Right lobe of liver (tissue), 6 donors: ENCODE results near the gene TLNRD1. TPM values are rescaled to one million over a fixed set of nuclear protein-coding genes. Genes with fewer than 3 reads are reported as not detected.

Experiments
- ATAC-seq, 4 donors: fragments of 200-7000 bp; cut with Tn5 transposase; one replicate each; pipeline ENCODE4 v1.9.1; 2020; ENCODE audit warnings: mild to moderate bottlenecking in 4 of 4, moderate library complexity in 4 of 4
- DNase-seq, 3 donors: peaks; one replicate each; pipeline ENCODE4 v3.0.0-alpha.2; 2020
- H3K27ac ChIP-seq, 3 donors: fragments of 200-600 bp; one replicate each; pipeline ENCODE4 v1.8.0; 2022
- H3K27me3 ChIP-seq, 2 donors: fragments of 200-600 bp; one replicate each; pipeline ENCODE4 v1.8.0; 2022
- H3K36me3 ChIP-seq, 4 donors: fragments of 200-600 bp; sonication (generic) in 1 of 4; one replicate each; pipeline versions ENCODE4 v1.5.1 to v1.8.0; 2017 to 2022; ENCODE audit warnings: control low read depth in 1 of 4
- H3K4me1 ChIP-seq, 4 donors: fragments of 200-600 bp; sonication (generic) in 1 of 4; one replicate each; pipeline versions ENCODE4 v1.5.1 to v1.8.0; 2017 to 2022; ENCODE audit warnings: control low read depth in 1 of 4
- H3K4me3 ChIP-seq, 3 donors: fragments of 200-600 bp; one replicate each; pipeline ENCODE4 v1.8.0; 2022
- H3K9me3 ChIP-seq, 4 donors: fragments of 200-600 bp; sonication (generic) in 1 of 4; one replicate each; pipeline versions ENCODE4 v1.5.1 to v1.8.0; 2017 to 2022; ENCODE audit warnings: control low read depth in 1 of 4
- CTCF ChIP-seq, 4 donors: fragments of 200-600 bp in 3 of 4; fragments of 450-650 bp in 1 of 4; IDR thresholded peaks; one replicate each; pipeline versions ENCODE4 v1.5.1 to v1.8.0; 2016 to 2022; ENCODE audit warnings: antibody characterized with exemption in 4 of 4, mild to moderate bottlenecking in 2 of 4
- POLR2A ChIP-seq: fragments of 450-650 bp; IDR thresholded peaks from one replicate; pipeline ENCODE4 v1.6.1; 2017; ENCODE audit warnings: antibody characterized with exemption, mild to moderate bottlenecking
- WGBS: methylation state at CpG from one replicate; pipeline ENCODE4 v1.1.6; 2018; ENCODE audit warnings: low coverage, low lambda C conversion rate; ENCODE audit not compliant: insufficient coverage; ENCODE audit errors: missing lambda C conversion rate; 5-methylcytosine and 5-hydroxymethylcytosine counted together
- intact Hi-C, 2 donors: fragments of 100-400 bp; cut with DNase I; formaldehyde crosslinking; loops; one replicate each; pipeline versions ENCODE4 v1.11.2 to v1.14.1; 2022
- total RNA-seq, 6 experiments: library from RNA; depleted of rRNA in 2 of 6; stranded (reverse); fragments of >200 nt in 2 of 6; fragmentation: NEBNext Ultra II Directional in 3 of 6; extraction: Animal tissue kit (Norgen Biotek cat#: 25700) in 3 of 6; gene quantifications; one replicate each; pipeline versions ENCODE4 v1.1.0 to v1.2.4, GENCODE V29; 2016 to 2023
- donor health status: DM: no; HTN: yes; CAD: no.
- donor health status: DM: no; HTN: no; CAD: no.
- donor health status: DM: no; HTN: no; CAD: no.
- donor health status: DM: no; HTN: yes; CAD: no.
- donor health status: DM: no; HTN: yes; CAD: no.

Gene TLNRD1
- total RNA-seq, 6 experiments from 2014 or later = 3.0 to 7.4 (median 5.5) TPM

DNA sequence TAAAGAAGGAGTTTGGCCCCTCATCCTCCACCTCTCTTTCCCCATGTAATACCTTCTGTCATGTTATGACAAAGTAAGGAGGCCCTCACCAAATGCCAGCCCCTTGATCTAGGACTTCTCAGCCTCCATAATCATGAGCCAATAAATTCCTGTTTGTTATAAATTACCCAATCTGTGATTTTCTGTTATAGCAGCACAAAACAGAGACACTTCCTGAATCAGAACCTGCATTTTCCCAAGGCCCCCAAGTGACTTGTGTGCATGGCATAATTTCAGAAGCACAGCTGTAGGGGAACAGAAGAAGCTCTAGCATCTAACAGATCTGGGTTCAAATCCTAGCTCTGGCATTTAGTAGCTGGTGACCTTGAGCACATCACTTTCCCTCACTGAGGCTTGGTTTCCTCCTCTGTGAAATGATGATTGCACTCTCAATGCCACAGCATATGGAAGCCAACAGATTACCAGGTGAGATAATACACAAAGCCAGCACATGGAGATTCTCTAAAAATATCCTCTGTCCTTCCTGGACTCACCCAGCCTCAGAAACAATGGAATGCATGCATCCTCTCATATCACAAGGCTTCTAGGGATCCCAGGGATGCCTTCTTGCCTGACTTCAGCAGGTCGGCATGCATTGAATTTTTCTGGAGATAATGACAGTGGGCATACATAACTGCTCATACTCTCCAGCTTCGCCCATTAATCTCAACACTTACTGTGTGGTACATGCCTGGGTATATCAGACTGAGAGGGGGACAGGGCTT is 26.3 kb downstream of the TLNRD1 start:
- no peaks in the 10 kb centered on the region for H3K27me3 ChIP-seq
- no peak for ATAC-seq
- no peak overlapping the region for H3K4me3 ChIP-seq
- TF ChIP-seq CTCF (IDR thresholded peaks at IDR 0.05) = no peak
- TF ChIP-seq POLR2A = no peak
- H3K27ac ChIP-seq = no peak overlapping the region
- intact Hi-C loops = no loop called here
- H3K36me3 ChIP-seq = no peaks in the 10 kb centered on the region
- no peak for DNase-seq
- WGBS = 88% methylated on average over 2 of the region's 2 CpGs
- no peaks in the 10 kb centered on the region for H3K9me3 ChIP-seq
- H3K4me1 ChIP-seq = peaks cover 0 to 13% (median 4%) of the 10 kb centered on the region in 4 donors

GRCh38 chr15:81029414-81030300 is 28.9 kb downstream of the TLNRD1 start:
- WGBS = 55% methylated on average over 3 of the region's 3 CpGs

GRCh38 chr15:81030301-81030750 is 29.6 kb downstream of the TLNRD1 start:
- Histone ChIP-seq H3K4me3 (no peak overlapping the region), H3K27ac (no peak overlapping the region), H3K27me3 (no peaks in the 10 kb centered on the region), H3K36me3 (no peaks in the 10 kb centered on the region), H3K4me1 (peaks cover 2 to 22% (median 12%) of the 10 kb centered on the region in 4 donors), H3K9me3 (no peaks in the 10 kb centered on the region)
- no peak for DNase-seq
- intact Hi-C loops = no loop called here
- no peak for ATAC-seq
- no peak for TF ChIP-seq POLR2A
- TF ChIP-seq CTCF (IDR thresholded peaks at IDR 0.05) = no peak
- 46% methylated on average over 3 of the region's 3 CpGs for WGBS

More at GRCh38 chr15:81029414-81030300, 28.9 kb downstream of the TLNRD1 start:
- H3K4me3 ChIP-seq = no peak overlapping the region
- no peaks in the 10 kb centered on the region for H3K27me3 ChIP-seq
- ATAC-seq = peak in 1 of 4 donors; percentile 11
- H3K4me1 ChIP-seq = peaks cover 2 to 28% (median 12%) of the 10 kb centered on the region in 4 donors
- intact Hi-C loops = no loop called here
- TF ChIP-seq POLR2A (no peak), CTCF (IDR thresholded peaks at IDR 0.05) (no peak)
- H3K9me3 ChIP-seq = no peaks in the 10 kb centered on the region
- no peak overlapping the region for H3K27ac ChIP-seq
- H3K36me3 ChIP-seq = no peaks in the 10 kb centered on the region
- no peak for DNase-seq

- Histone ChIP-seq H3K27ac (no peak overlapping the region), H3K4me3 (no peak overlapping the region), H3K27me3 (no peaks in the 10 kb centered on the region), H3K36me3 (no peaks in the 10 kb centered on the region), H3K4me1 (peaks cover 2 to 20% (median 12%) of the 10 kb centered on the region in 4 donors), H3K9me3 (no peaks in the 10 kb centered on the region)
- TF ChIP-seq POLR2A (no peak), CTCF (IDR thresholded peaks at IDR 0.05) (no peak)
- DNase-seq = no peak
- WGBS = 100% methylated on average over 3 of the region's 4 CpGs
- intact Hi-C loops = no loop called here
- ATAC-seq = no peak
Observed at GRCh38 chr15:81031203-81031602, 30.5 kb downstream of the TLNRD1 start.
